Mononuclear cell (primary cell): ENCODE data around the gene TRMT44. TPM values are rescaled to one million over a fixed set of nuclear protein-coding genes. Genes with fewer than 3 reads are reported as not detected.
"Not testable (repeated sequence)": the region's sequence is repeated elsewhere in the genome, so short reads cannot be mapped to it uniquely, and the experiment has no call there.

Source experiments
- H3K27me3 ChIP-seq: 2 replicates; pipeline ENCODE4 v1.6.0; 2011; ENCODE audit warnings: low read length, control low read depth; ENCODE audit not compliant: insufficient read depth
- H3K4me1 ChIP-seq: 2 replicates; pipeline ENCODE4 v1.5.1; 2011; ENCODE audit warnings: mild to moderate bottlenecking, low read length, control low read depth; ENCODE audit not compliant: insufficient read depth
- H3K4me3 ChIP-seq: 2 replicates; pipeline ENCODE4 v1.5.1; 2011; ENCODE audit warnings: mild to moderate bottlenecking, low read length, moderate library complexity
- H3K9me3 ChIP-seq: 2 replicates; pipeline ENCODE4 v1.5.1; 2011; ENCODE audit warnings: low read depth, mild to moderate bottlenecking, control low read depth, low read length
- total RNA-seq: library from RNA; depleted of rRNA; stranded (reverse); fragments of >200 nt; gene quantifications from one replicate; pipeline ENCODE4 v1.2.3, GENCODE V29; 2012

Gene TRMT44
- total RNA-seq, 1 donor, result 35.2 TPM

GRCh38 chr4:8477095-8477635 lies 36.6 kb downstream of the TRMT44 start:
- H3K4me1 ChIP-seq, result no peaks in the 10 kb centered on the region
- no peaks in the 10 kb centered on the region for H3K27me3 ChIP-seq
- no peaks in the 10 kb centered on the region for H3K9me3 ChIP-seq
- no peak overlapping the region for H3K4me3 ChIP-seq

- H3K27me3 ChIP-seq, result no peaks in the 10 kb centered on the region
- H3K9me3 ChIP-seq, result no peaks in the 10 kb centered on the region
- H3K4me3 ChIP-seq, result no peak overlapping the region
- H3K4me1 ChIP-seq, result no peaks in the 10 kb centered on the region
Observed at GRCh38 chr4:8477676-8478075, 37.1 kb downstream of the TRMT44 start.

GRCh38 chr4:8478371-8478770 lies 37.8 kb downstream of the TRMT44 start:
- no peaks in the 10 kb centered on the region for H3K4me1 ChIP-seq
- no peaks in the 10 kb centered on the region for H3K9me3 ChIP-seq
- H3K4me3 ChIP-seq, result no peak overlapping the region
- no peaks in the 10 kb centered on the region for H3K27me3 ChIP-seq

GRCh38 chr4:8478801-8479744 lies 38.5 kb downstream of the TRMT44 start:
- H3K4me3 ChIP-seq, result no peak overlapping the region
- H3K9me3 ChIP-seq, result no peaks in the 10 kb centered on the region
- H3K4me1 ChIP-seq, result no peaks in the 10 kb centered on the region
- H3K27me3 ChIP-seq, result no peaks in the 10 kb centered on the region

GRCh38 chr4:8480221-8480620 lies 39.6 kb downstream of the TRMT44 start:
- Histone ChIP-seq H3K4me3 (no peak overlapping the region), H3K4me1 (no peaks in the 10 kb centered on the region), H3K27me3 (no peaks in the 10 kb centered on the region), H3K9me3 (no peaks in the 10 kb centered on the region)

GRCh38 chr4:8486643-8487042 lies 46.1 kb downstream of the TRMT44 start:
- H3K4me3 ChIP-seq, H3K4me1 ChIP-seq, H3K27me3 ChIP-seq, H3K9me3 ChIP-seq: not testable (repeated sequence)

GRCh38 chr4:8488791-8489369 lies 48.3 kb downstream of the TRMT44 start:
- no peaks in the 10 kb centered on the region for H3K4me1 ChIP-seq
- H3K4me3 ChIP-seq, result no peak overlapping the region
- H3K27me3 ChIP-seq, result no peaks in the 10 kb centered on the region
- H3K9me3 ChIP-seq, result no peaks in the 10 kb centered on the region

GRCh38 chr4:8491478-8491877 lies 50.9 kb downstream of the TRMT44 start:
- H3K27me3 ChIP-seq, H3K4me1 ChIP-seq, H3K4me3 ChIP-seq, H3K9me3 ChIP-seq: not testable (repeated sequence)

- H3K27me3 ChIP-seq, result no peaks in the 10 kb centered on the region
- no peaks in the 10 kb centered on the region for H3K9me3 ChIP-seq
- H3K4me1 ChIP-seq, result no peaks in the 10 kb centered on the region
- no peak overlapping the region for H3K4me3 ChIP-seq
Observed at GRCh38 chr4:8492174-8492573, 51.6 kb downstream of the TRMT44 start.

GRCh38 chr4:8493484-8493883 lies 52.9 kb downstream of the TRMT44 start:
- Histone ChIP-seq H3K27me3 (no peaks in the 10 kb centered on the region), H3K4me1 (no peaks in the 10 kb centered on the region), H3K9me3 (no peaks in the 10 kb centered on the region), H3K4me3 (no peak overlapping the region)

GRCh38 chr4:8494218-8494617 lies 53.6 kb downstream of the TRMT44 start:
- Histone ChIP-seq H3K9me3 (no peaks in the 10 kb centered on the region), H3K27me3 (no peaks in the 10 kb centered on the region), H3K4me3 (no peak overlapping the region), H3K4me1 (no peaks in the 10 kb centered on the region)

- H3K4me3 ChIP-seq, result no peak overlapping the region
- no peaks in the 10 kb centered on the region for H3K27me3 ChIP-seq
- no peaks in the 10 kb centered on the region for H3K9me3 ChIP-seq
- no peaks in the 10 kb centered on the region for H3K4me1 ChIP-seq
Observed at GRCh38 chr4:8494983-8495548, 54.5 kb downstream of the TRMT44 start.

- no peak overlapping the region for H3K4me3 ChIP-seq
- H3K4me1 ChIP-seq, result no peaks in the 10 kb centered on the region
- H3K9me3 ChIP-seq, result no peaks in the 10 kb centered on the region
- H3K27me3 ChIP-seq, result no peaks in the 10 kb centered on the region
Observed at GRCh38 chr4:8495803-8496202, 55.2 kb downstream of the TRMT44 start.

- Histone ChIP-seq H3K27me3 (no peaks in the 10 kb centered on the region), H3K4me3 (no peak overlapping the region), H3K4me1 (no peaks in the 10 kb centered on the region), H3K9me3 (no peaks in the 10 kb centered on the region)
Observed at GRCh38 chr4:8497762-8498161, 57.2 kb downstream of the TRMT44 start.

- Histone ChIP-seq H3K4me1 (no peaks in the 10 kb centered on the region), H3K4me3 (no peak overlapping the region), H3K27me3 (no peaks in the 10 kb centered on the region), H3K9me3 (no peaks in the 10 kb centered on the region)
Observed at GRCh38 chr4:8500966-8501365, 60.4 kb downstream of the TRMT44 start.
